AG09309 (cell line): ENCODE measurements around the gene GOLGA2.
A peak's percentile ranks its signal among the peaks of the same experiment; 100 is the strongest.

Source experiments
- DNase-seq: peaks from one replicate; pipeline ENCODE4 v3.0.0-alpha.2; 2010; ENCODE audit warnings: low read depth
- H3K4me3 ChIP-seq: 2 replicates; pipeline ENCODE4 v1.5.1; 2011; ENCODE audit warnings: mild to moderate bottlenecking, low read depth, low read length, moderate library complexity; ENCODE audit not compliant: control insufficient read depth
- CTCF ChIP-seq: IDR thresholded peaks from 2 replicates; pipeline ENCODE4 v1.5.1; 2011; ENCODE audit warnings: mild to moderate bottlenecking, low read depth, low read length, inconsistent platforms; ENCODE audit not compliant: insufficient read depth, control insufficient read depth; ENCODE audit errors: missing control alignments

The GOLGA2 gene

GRCh38 chr9:128253140-128253990 is 22.4 kb downstream of the GOLGA2 start:
- no peak for TF ChIP-seq CTCF
- no peak overlapping the region for H3K4me3 ChIP-seq
- DNase-seq = no peak

- TF ChIP-seq CTCF = no peak
- no peak for DNase-seq
- no peak overlapping the region for H3K4me3 ChIP-seq
Measured at GRCh38 chr9:128252317-128253139, 23.3 kb downstream of the GOLGA2 start.

- H3K4me3 ChIP-seq = no peak overlapping the region
- DNase-seq = no peak
Measured at GRCh38 chr9:128251732-128252100, 24.1 kb downstream of the GOLGA2 start.

GRCh38 chr9:128250839-128251731 is 24.7 kb downstream of the GOLGA2 start:
- no peak for DNase-seq
- peak overlapping the region; percentile 11; the same call in 1 of the 2 replicates for H3K4me3 ChIP-seq
- TF ChIP-seq CTCF = no peak

More at GRCh38 chr9:128251732-128252100, 24.1 kb downstream of the GOLGA2 start:
- no peak for TF ChIP-seq CTCF

- DNase-seq = no peak
- no peak overlapping the region for H3K4me3 ChIP-seq
Measured at GRCh38 chr9:128249908-128250838, 25.6 kb downstream of the GOLGA2 start.

More at GRCh38 chr9:128249908-128250838, 25.6 kb downstream of the GOLGA2 start:
- no peak for TF ChIP-seq CTCF
